ENCODE measurements around the gene NPR2.

The NPR2 gene

GRCh38 chr9:35847792-35848572 is 56.6 kb downstream of the NPR2 start:
- no peak overlapping the region for H3K27ac ChIP-seq
- no peak for TF ChIP-seq CTCF (IDR thresholded peaks at IDR 0.05)
- TF ChIP-seq ZFX (IDR thresholded peaks at IDR 0.05; ENCODE audit: borderline replicate concordance), result no peak

- TF ChIP-seq CTCF (IDR thresholded peaks at IDR 0.05), result no peak
- no peak for TF ChIP-seq ZFX (IDR thresholded peaks at IDR 0.05; ENCODE audit: borderline replicate concordance)
- H3K27ac ChIP-seq, result no peak overlapping the region
These were observed 61.0 kb downstream of the NPR2 start for GRCh38 chr9:35852267-35852815.

GRCh38 chr9:35852876-35853865 is 61.8 kb downstream of the NPR2 start:
- no peak overlapping the region for H3K27ac ChIP-seq
- TF ChIP-seq CTCF (IDR thresholded peaks at IDR 0.05) (no peak), ZFX (IDR thresholded peaks at IDR 0.05; ENCODE audit: borderline replicate concordance) (no peak)

GRCh38 chr9:35854091-35854762 is 62.8 kb downstream of the NPR2 start:
- no peak overlapping the region for H3K27ac ChIP-seq
- TF ChIP-seq ZFX (IDR thresholded peaks at IDR 0.05; ENCODE audit: borderline replicate concordance) (no peak), CTCF (IDR thresholded peaks at IDR 0.05) (no peak)

- H3K27ac ChIP-seq, result no peak overlapping the region
- TF ChIP-seq ZFX (IDR thresholded peaks at IDR 0.05; ENCODE audit: borderline replicate concordance) (no peak), CTCF (IDR thresholded peaks at IDR 0.05) (no peak)
These were observed 64.8 kb downstream of the NPR2 start for GRCh38 chr9:35856206-35856605.

- H3K27ac ChIP-seq, result no peak overlapping the region
- TF ChIP-seq ZFX (IDR thresholded peaks at IDR 0.05; ENCODE audit: borderline replicate concordance) (no peak), CTCF (IDR thresholded peaks at IDR 0.05) (no peak)
These were observed 65.5 kb downstream of the NPR2 start for GRCh38 chr9:35856882-35857281.
